IPS-20b (cell line): ENCODE results near the gene DUS1L.

Experiments
- H3K27ac ChIP-seq: one replicate; pipeline ENCODE4 v1.5.1; 2013; ENCODE audit warnings: low read length
- H3K27me3 ChIP-seq: 2 replicates; pipeline ENCODE4 v1.6.1; 2013; ENCODE audit warnings: mild to moderate bottlenecking, low read length, inconsistent platforms; ENCODE audit not compliant: insufficient read depth
- H3K36me3 ChIP-seq: 2 replicates; pipeline ENCODE4 v1.6.1; 2013; ENCODE audit warnings: low read depth, mild to moderate bottlenecking, inconsistent platforms, low read length, moderate library complexity; ENCODE audit not compliant: insufficient read depth
- H3K4me1 ChIP-seq: 2 replicates; pipeline ENCODE4 v1.6.1; 2013; ENCODE audit warnings: mild to moderate bottlenecking, control low read depth, inconsistent platforms, low read length, moderate library complexity; ENCODE audit not compliant: insufficient read depth
- H3K4me3 ChIP-seq: 2 replicates; pipeline ENCODE4 v1.5.1; 2013; ENCODE audit warnings: mild to moderate bottlenecking, low read length, inconsistent platforms
- H3K9ac ChIP-seq: 2 replicates; pipeline ENCODE4 v1.6.1; 2013; ENCODE audit warnings: low read depth, mild to moderate bottlenecking, inconsistent platforms, low read length, moderate library complexity
- H3K9me3 ChIP-seq: 2 replicates; pipeline ENCODE4 v1.6.1; 2013; ENCODE audit warnings: mild to moderate bottlenecking, low read depth, low read length, inconsistent platforms; ENCODE audit not compliant: insufficient read depth

The DUS1L gene

DNA sequence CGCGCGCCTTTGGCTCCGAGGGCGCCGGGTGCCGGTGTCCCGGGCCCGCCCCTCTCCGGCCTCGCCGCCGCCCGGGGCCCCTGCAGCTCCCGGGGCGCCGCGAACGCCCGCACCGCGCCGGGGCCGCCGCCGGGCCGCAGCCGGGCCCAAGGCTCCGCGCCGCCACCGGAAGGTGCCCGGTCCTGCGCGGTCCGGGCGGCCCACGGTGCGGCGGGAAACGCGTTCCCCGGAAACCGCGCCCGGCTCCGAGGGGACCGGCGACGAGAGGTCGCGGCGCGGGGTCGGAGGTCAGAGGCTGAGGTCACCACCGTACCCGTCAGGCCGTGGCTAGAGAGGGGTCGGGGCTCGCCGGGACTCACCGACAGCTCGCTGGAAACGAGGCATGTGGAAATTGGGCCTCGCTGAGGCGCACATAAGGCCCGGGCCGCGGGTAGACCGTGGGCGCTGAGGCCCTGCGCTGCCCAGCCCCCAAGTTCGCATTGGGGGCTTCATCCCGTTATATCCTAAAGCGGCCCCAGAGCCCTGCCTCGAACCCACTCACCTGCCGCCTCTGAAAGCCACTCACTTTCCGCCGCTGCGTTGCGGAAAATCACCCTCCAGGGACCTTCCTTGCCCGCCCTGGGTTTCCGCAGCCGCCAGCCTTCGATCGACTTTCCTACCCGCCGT, at the start of gene DUS1L:
Gene DUS1L, minus strand, starts transcription at position 167 of the 666 bp plus-strand sequence. CDS start 745 bp downstream, outside the sequence.
- H3K9me3 ChIP-seq = no peaks in the 10 kb centered on the region
- H3K36me3 ChIP-seq = peaks cover 26% of the 10 kb centered on the region
- H3K27ac ChIP-seq = no peak within 1 kb of the TSS
- peak within 1 kb of the TSS; percentile 76 for H3K4me3 ChIP-seq
- H3K4me1 ChIP-seq = peaks cover 4% of the 10 kb centered on the region; the same call in 1 of the 2 replicates
- no peaks in the 10 kb centered on the region for H3K27me3 ChIP-seq
- H3K9ac ChIP-seq = peak within 1 kb of the TSS; percentile 74

DNA sequence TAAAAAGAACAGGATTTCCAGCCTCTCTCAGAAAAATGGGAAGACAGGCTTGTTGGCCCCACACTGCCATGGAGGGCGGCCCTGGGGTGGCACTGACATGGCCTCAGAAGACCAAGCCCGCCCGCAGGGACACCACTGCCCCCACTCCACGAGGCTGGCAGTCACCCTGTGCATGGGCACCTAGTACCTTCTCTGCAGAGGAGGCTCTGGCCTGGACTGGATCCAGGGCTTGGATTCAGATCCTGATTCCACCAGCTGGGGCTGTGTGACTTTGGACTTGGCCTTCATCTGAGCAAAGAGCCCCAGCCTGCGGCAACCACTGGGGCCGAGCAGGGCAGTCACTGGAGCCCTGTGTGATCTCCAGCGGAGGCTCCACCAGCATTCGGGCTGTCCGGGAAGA, 49.3 kb upstream of the DUS1L start:
- Histone ChIP-seq H3K9ac (no peak overlapping the region), H3K4me3 (no peak overlapping the region), H3K9me3 (no peaks in the 10 kb centered on the region), H3K36me3 (no peaks in the 10 kb centered on the region), H3K27me3 (no peaks in the 10 kb centered on the region; the same call in 1 of the 2 replicates), H3K4me1 (peaks cover 7% of the 10 kb centered on the region), H3K27ac (no peak overlapping the region)

- Histone ChIP-seq H3K9ac (no peak overlapping the region), H3K4me3 (no peak overlapping the region), H3K27me3 (no peaks in the 10 kb centered on the region; the same call in 1 of the 2 replicates), H3K36me3 (no peaks in the 10 kb centered on the region), H3K9me3 (no peaks in the 10 kb centered on the region), H3K4me1 (peaks cover 7% of the 10 kb centered on the region), H3K27ac (no peak overlapping the region)
Observed at GRCh38 chr17:82114447-82114846, 48.8 kb upstream of the DUS1L start.

GRCh38 chr17:82113941-82114340, 48.3 kb upstream of the DUS1L start:
- peaks cover 7% of the 10 kb centered on the region for H3K4me1 ChIP-seq
- peaks cover under 1% of the 10 kb centered on the region; the same call in 1 of the 2 replicates for H3K27me3 ChIP-seq
- H3K36me3 ChIP-seq = no peaks in the 10 kb centered on the region
- no peak overlapping the region for H3K4me3 ChIP-seq
- H3K27ac ChIP-seq = no peak overlapping the region
- H3K9me3 ChIP-seq = no peaks in the 10 kb centered on the region
- no peak overlapping the region for H3K9ac ChIP-seq

- no peak overlapping the region for H3K27ac ChIP-seq
Observed at GRCh38 chr17:82113422-82113821, 47.8 kb upstream of the DUS1L start.

GRCh38 chr17:82112914-82113311, 47.3 kb upstream of the DUS1L start:
- Histone ChIP-seq H3K9ac (no peak overlapping the region), H3K9me3 (no peaks in the 10 kb centered on the region), H3K27me3 (peaks cover 8% of the 10 kb centered on the region; the same call in 1 of the 2 replicates), H3K27ac (no peak overlapping the region), H3K4me1 (no peaks in the 10 kb centered on the region), H3K4me3 (no peak overlapping the region), H3K36me3 (no peaks in the 10 kb centered on the region)

More at GRCh38 chr17:82113422-82113821, 47.8 kb upstream of the DUS1L start:
- H3K36me3 ChIP-seq = no peaks in the 10 kb centered on the region
- peaks cover 6% of the 10 kb centered on the region; the same call in 1 of the 2 replicates for H3K27me3 ChIP-seq
- no peak overlapping the region for H3K9ac ChIP-seq
- no peak overlapping the region for H3K4me3 ChIP-seq
- H3K4me1 ChIP-seq = peaks cover 3% of the 10 kb centered on the region
- no peaks in the 10 kb centered on the region for H3K9me3 ChIP-seq

GRCh38 chr17:82112181-82112913, 46.7 kb upstream of the DUS1L start:
- H3K9ac ChIP-seq = no peak overlapping the region
- H3K9me3 ChIP-seq = no peaks in the 10 kb centered on the region
- peaks cover 8% of the 10 kb centered on the region; the same call in 1 of the 2 replicates for H3K27me3 ChIP-seq
- H3K36me3 ChIP-seq = no peaks in the 10 kb centered on the region
- H3K4me3 ChIP-seq = no peak overlapping the region
- H3K27ac ChIP-seq = no peak overlapping the region
- no peaks in the 10 kb centered on the region for H3K4me1 ChIP-seq

- Histone ChIP-seq H3K4me1 (peaks cover 3% of the 10 kb centered on the region; the same call in 1 of the 2 replicates), H3K27me3 (peaks cover 8% of the 10 kb centered on the region; the same call in 1 of the 2 replicates), H3K4me3 (no peak overlapping the region), H3K9me3 (no peaks in the 10 kb centered on the region), H3K36me3 (no peaks in the 10 kb centered on the region), H3K9ac (no peak overlapping the region), H3K27ac (no peak overlapping the region)
Observed at GRCh38 chr17:82110298-82110697, 44.7 kb upstream of the DUS1L start.

DNA sequence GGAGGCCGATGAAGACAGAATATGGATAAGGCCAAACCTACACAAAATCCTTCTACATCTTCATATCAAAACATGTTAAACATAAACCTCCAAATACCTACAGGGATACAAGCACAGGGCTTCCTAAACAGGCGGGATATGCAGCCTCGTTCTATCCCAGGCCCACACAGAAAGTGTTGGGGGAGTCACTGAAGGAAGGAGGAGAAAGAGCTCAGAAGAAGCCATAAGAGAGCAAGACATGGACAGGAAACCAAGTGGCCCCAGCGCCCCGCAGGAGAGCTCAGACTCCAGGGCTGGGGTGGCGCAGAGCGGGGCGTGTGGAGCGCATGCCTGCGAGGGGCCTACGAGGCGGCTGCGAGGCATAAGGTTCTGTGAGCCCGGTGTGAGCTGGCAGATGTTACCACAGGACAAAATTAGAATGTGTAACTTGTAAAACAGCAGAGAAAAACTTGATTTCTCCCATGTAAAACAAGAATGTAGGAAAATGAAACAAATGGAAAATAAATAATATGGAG, 43.4 kb upstream of the DUS1L start:
- Histone ChIP-seq H3K9me3 (no peaks in the 10 kb centered on the region), H3K4me3 (no peak overlapping the region), H3K27me3 (peaks cover 8% of the 10 kb centered on the region; the same call in 1 of the 2 replicates), H3K27ac (no peak overlapping the region), H3K4me1 (peaks cover 3% of the 10 kb centered on the region; the same call in 1 of the 2 replicates), H3K36me3 (no peaks in the 10 kb centered on the region), H3K9ac (no peak overlapping the region)

- H3K27ac ChIP-seq = no peak overlapping the region
- H3K27me3 ChIP-seq = peaks cover 8% of the 10 kb centered on the region; the same call in 1 of the 2 replicates
- no peak overlapping the region for H3K4me3 ChIP-seq
- H3K36me3 ChIP-seq = no peaks in the 10 kb centered on the region
- H3K4me1 ChIP-seq = peaks cover 6% of the 10 kb centered on the region; the same call in 1 of the 2 replicates
- H3K9me3 ChIP-seq = no peaks in the 10 kb centered on the region
- H3K9ac ChIP-seq = no peak overlapping the region
Observed at GRCh38 chr17:82108496-82108945, 42.9 kb upstream of the DUS1L start.

GRCh38 chr17:82108038-82108437, 42.4 kb upstream of the DUS1L start:
- Histone ChIP-seq H3K4me1 (peaks cover 6% of the 10 kb centered on the region; the same call in 1 of the 2 replicates), H3K27ac (no peak overlapping the region)

More at GRCh38 chr17:82108038-82108437, 42.4 kb upstream of the DUS1L start:
- Histone ChIP-seq H3K36me3 (no peaks in the 10 kb centered on the region), H3K9ac (no peak overlapping the region), H3K4me3 (no peak overlapping the region), H3K9me3 (no peaks in the 10 kb centered on the region), H3K27me3 (peaks cover 8% of the 10 kb centered on the region; the same call in 1 of the 2 replicates)
